Upper lobe of right lung (tissue), 1 donor: ENCODE results near the gene TM9SF2. TPM values are rescaled to one million over a fixed set of nuclear protein-coding genes. Genes with fewer than 3 reads are reported as not detected.

ENCODE experiments used
- ATAC-seq: fragments of 200-7000 bp; cut with Tn5 transposase; one replicate; pipeline ENCODE4 v1.9.1; 2020; ENCODE audit warnings: mild to moderate bottlenecking, moderate library complexity
- DNase-seq: peaks from one replicate; pipeline ENCODE4 v3.0.0-alpha.2; 2020
- H3K27ac ChIP-seq: fragments of 200-600 bp; one replicate; pipeline ENCODE4 v1.8.0; 2022
- H3K27me3 ChIP-seq: fragments of 200-600 bp; one replicate; pipeline ENCODE4 v1.8.0; 2022; ENCODE audit warnings: mild to moderate bottlenecking
- H3K36me3 ChIP-seq: fragments of 200-600 bp; one replicate; pipeline ENCODE4 v1.8.0; 2022
- H3K4me1 ChIP-seq: fragments of 200-600 bp; one replicate; pipeline ENCODE4 v1.8.0; 2022
- H3K4me3 ChIP-seq: fragments of 200-600 bp; one replicate; pipeline ENCODE4 v1.8.0; 2022; ENCODE audit warnings: mild to moderate bottlenecking
- H3K9me3 ChIP-seq: fragments of 200-600 bp; one replicate; pipeline ENCODE4 v1.8.0; 2022
- CTCF ChIP-seq: fragments of 200-600 bp; IDR thresholded peaks from one replicate; pipeline ENCODE4 v1.8.0; 2022; ENCODE audit warnings: antibody characterized with exemption
- intact Hi-C: fragments of 100-400 bp; cut with DNase I; formaldehyde crosslinking; loops from one replicate; pipeline ENCODE4 v1.11.0; 2022
- total RNA-seq: library from RNA; stranded (reverse); fragmentation: NEBNext Ultra II Directional; extraction: Animal tissue kit (Norgen Biotek cat#: 25700); gene quantifications from one replicate; pipeline ENCODE4 v1.2.1, GENCODE V29; 2021
- donor health status: DM: no; HTN: yes; CAD: no; lungs with severe emphysema.

The TM9SF2 gene
- total RNA-seq, 1 donor from 2014 or later = 132 TPM

- H3K27ac ChIP-seq = no peak overlapping the region
- DNase-seq = no peak
- intact Hi-C loops = no loop called here
Observed at GRCh38 chr13:99464441-99464949, 36.8 kb upstream of the TM9SF2 start.

DNA sequence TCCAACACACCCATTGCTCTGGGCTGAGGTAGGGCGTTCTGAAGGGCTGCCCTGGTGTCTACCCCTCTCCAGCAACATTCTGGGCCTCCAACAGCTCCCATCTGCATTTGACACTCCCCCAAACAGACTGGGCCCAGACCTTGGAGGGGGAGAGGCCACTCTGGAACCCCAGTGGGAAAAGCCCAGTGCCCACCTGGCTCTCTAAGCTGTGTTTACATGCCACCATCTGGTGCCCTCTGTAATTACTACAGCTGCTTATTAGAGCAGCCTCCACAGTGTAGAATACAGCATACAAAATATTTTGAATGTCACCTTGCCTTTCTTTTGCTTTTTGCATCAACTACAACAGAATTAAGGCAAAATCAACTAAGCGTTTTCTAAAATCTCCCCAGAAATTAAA, 35.8 kb upstream of the TM9SF2 start:
- no peak for DNase-seq
- Histone ChIP-seq H3K27me3 (no peaks in the 10 kb centered on the region), H3K4me1 (no peaks in the 10 kb centered on the region), H3K9me3 (no peaks in the 10 kb centered on the region), H3K36me3 (no peaks in the 10 kb centered on the region), H3K4me3 (no peak overlapping the region), H3K27ac (no peak overlapping the region)
- no peak for TF ChIP-seq CTCF
- intact Hi-C loops = no loop called here
- ATAC-seq = no peak

More at GRCh38 chr13:99464441-99464949, 36.8 kb upstream of the TM9SF2 start:
- no peak for ATAC-seq
- H3K9me3 ChIP-seq = no peaks in the 10 kb centered on the region
- H3K27me3 ChIP-seq = no peaks in the 10 kb centered on the region
- no peaks in the 10 kb centered on the region for H3K36me3 ChIP-seq
- no peak overlapping the region for H3K4me3 ChIP-seq
- TF ChIP-seq CTCF = no peak
- no peaks in the 10 kb centered on the region for H3K4me1 ChIP-seq

DNA sequence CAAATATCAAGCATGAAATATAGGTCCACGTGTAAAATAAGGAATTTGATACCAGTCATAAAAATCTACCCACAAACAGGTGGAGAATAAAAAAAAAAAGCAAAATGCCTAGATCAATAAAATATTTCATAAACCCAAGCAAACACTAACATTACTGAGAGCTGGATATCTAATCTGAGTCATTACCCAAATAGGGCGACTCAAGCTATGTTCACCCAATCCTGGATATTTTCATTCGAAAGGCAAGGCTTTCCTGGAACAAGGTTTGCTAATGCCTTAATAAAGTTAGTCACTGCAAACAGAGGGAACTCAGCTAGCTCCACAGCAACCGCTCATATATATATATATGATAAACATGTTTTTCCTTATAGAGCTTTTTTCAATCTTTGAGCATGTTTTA, 33.5 kb upstream of the TM9SF2 start:
- Histone ChIP-seq H3K4me1 (no peaks in the 10 kb centered on the region), H3K27ac (no peak overlapping the region), H3K9me3 (no peaks in the 10 kb centered on the region), H3K4me3 (no peak overlapping the region), H3K27me3 (no peaks in the 10 kb centered on the region), H3K36me3 (no peaks in the 10 kb centered on the region)
- no peak for DNase-seq
- intact Hi-C loops = no loop called here
- no peak for TF ChIP-seq CTCF
- ATAC-seq = no peak

GRCh38 chr13:99469041-99469440, 32.2 kb upstream of the TM9SF2 start:
- TF ChIP-seq CTCF = no peak
- no peak overlapping the region for H3K4me3 ChIP-seq
- DNase-seq = no peak
- H3K4me1 ChIP-seq = no peaks in the 10 kb centered on the region
- no peaks in the 10 kb centered on the region for H3K9me3 ChIP-seq
- H3K27ac ChIP-seq = no peak overlapping the region
- H3K27me3 ChIP-seq = no peaks in the 10 kb centered on the region
- no peaks in the 10 kb centered on the region for H3K36me3 ChIP-seq
- no peak for ATAC-seq
- intact Hi-C loops = no loop called here

- intact Hi-C loops = no loop called here
- no peaks in the 10 kb centered on the region for H3K4me1 ChIP-seq
- H3K36me3 ChIP-seq = no peaks in the 10 kb centered on the region
- TF ChIP-seq CTCF = no peak
- no peaks in the 10 kb centered on the region for H3K27me3 ChIP-seq
- ATAC-seq (no peak), DNase-seq (no peak)
- H3K27ac ChIP-seq = no peak overlapping the region
- H3K9me3 ChIP-seq = no peaks in the 10 kb centered on the region
- no peak overlapping the region for H3K4me3 ChIP-seq
Observed at GRCh38 chr13:99470027-99470426, 31.2 kb upstream of the TM9SF2 start.
